PC-9 (cell line): ENCODE measurements around the gene XIRP1. TPM values are rescaled to one million over a fixed set of nuclear protein-coding genes. Genes with fewer than 3 reads are reported as not detected.

ENCODE experiments used
- BruUV-seq: library from RNA; stranded (reverse); fragments of 400-500 nt; replicated peaks from 2 replicates; lab custom pipeline; 2021; lab: Mats Ljungman, UMichigan
- CTCF ChIA-PET: fragments of 300-600 bp; sonication (Branson Sonifier 250); formaldehyde crosslinking; loops from one replicate; lab custom pipeline; 2022; ENCODE audit warnings: antibody characterized with exemption; lab: Charles Lee
- POLR2A ChIA-PET: fragments of 300-600 bp; sonication (Branson Sonifier 250); formaldehyde crosslinking; loops from one replicate; lab custom pipeline; 2022; ENCODE audit warnings: antibody characterized with exemption; ENCODE audit not compliant: unreplicated experiment; lab: Charles Lee
- DNase-seq, 2 experiments: peaks; one replicate each; pipeline versions ENCODE4 v3.0.0 to v3.0.0-alpha.2; 2015 to 2022; ENCODE audit warnings: mixed read lengths in 1 of 2
- H2AFZ ChIP-seq: fragments of 200-600 bp; sonication (generic); 2 replicates; pipeline ENCODE4 v1.8.1; 2017; ENCODE audit warnings: antibody characterized with exemption
- H3F3A ChIP-seq: fragments of 200-600 bp; sonication (generic); 2 replicates; pipeline ENCODE4 v1.8.1; 2017; ENCODE audit warnings: antibody characterized with exemption, mild to moderate bottlenecking, low read depth; ENCODE audit not compliant: insufficient read depth
- H3K27ac ChIP-seq: fragments of 200-600 bp; sonication (generic); 2 replicates; pipeline ENCODE4 v1.6.1; 2016; ENCODE audit warnings: mixed run types
- H3K27me3 ChIP-seq: fragments of 200-600 bp; sonication (generic); 2 replicates; pipeline ENCODE4 v1.6.1; 2016; ENCODE audit warnings: low read depth, mixed run types; ENCODE audit not compliant: insufficient read depth
- H3K36me3 ChIP-seq: fragments of 200-600 bp; sonication (generic); 2 replicates; pipeline ENCODE4 v1.6.1; 2016; ENCODE audit warnings: low read depth, mixed run types
- H3K4me1 ChIP-seq: fragments of 200-600 bp; sonication (generic); replicated peaks from 2 replicates; pipeline ENCODE4 v1.6.1; 2016; ENCODE audit warnings: mixed run types; ENCODE audit not compliant: insufficient read depth
- H3K4me2 ChIP-seq: fragments of 200-600 bp; sonication (generic); 2 replicates; pipeline ENCODE4 v1.6.1; 2017; ENCODE audit warnings: mixed run types
- H3K4me3 ChIP-seq: fragments of 200-600 bp; sonication (generic); 2 replicates; pipeline ENCODE4 v1.6.1; 2016; ENCODE audit warnings: mixed run types
- H3K79me2 ChIP-seq: fragments of 200-600 bp; sonication (generic); 2 replicates; pipeline ENCODE4 v1.6.1; 2017; ENCODE audit warnings: low read depth, mixed run types
- H3K9me2 ChIP-seq: fragments of 200-600 bp; sonication (generic); 2 replicates; pipeline ENCODE4 v1.8.1; 2017; ENCODE audit warnings: mild to moderate bottlenecking; ENCODE audit not compliant: insufficient read depth
- H3K9me3 ChIP-seq: fragments of 200-600 bp; sonication (generic); 2 replicates; pipeline ENCODE4 v1.8.1; 2016; ENCODE audit warnings: low read depth; ENCODE audit not compliant: insufficient read depth
- H4K20me1 ChIP-seq: fragments of 200-600 bp; sonication (generic); 2 replicates; pipeline ENCODE4 v1.8.1; 2017; ENCODE audit not compliant: insufficient read depth
- EZH2 ChIP-seq: fragments of 200-600 bp; sonication (generic); IDR thresholded peaks from 2 replicates; pipeline ENCODE4 v1.8.0; 2017; ENCODE audit warnings: antibody characterized with exemption, low read depth
- intact Hi-C: fragments of 100-400 bp; cut with micrococcal nuclease; formaldehyde crosslinking; loops from one replicate; pipeline ENCODE4 v1.10.0; 2022; ENCODE audit not compliant: unreplicated experiment
- total RNA-seq: library from RNA; stranded (reverse); gene quantifications from 2 replicates; pipeline ENCODE4 v1.2.3, GENCODE V29; 2021
- TF ChIP-seq, protein P1 (sequence below): fragments of 200-600 bp; sonication (generic); conservative IDR thresholded peaks from 2 replicates; pipeline ENCODE4 v1.6.1; 2017; ENCODE audit warnings: mixed run types, antibody characterized with exemption, mild to moderate bottlenecking, moderate library complexity

Gene XIRP1
- total RNA-seq, 1 experiment from 2014 or later, result not detected

- no peak overlapping the region for H3K27ac ChIP-seq
- H3K4me2 ChIP-seq, result no peak overlapping the region
- no peaks in the 10 kb centered on the region for H3F3A ChIP-seq
- intact Hi-C loops, result no loop called here
- no peaks in the 10 kb centered on the region for H3K79me2 ChIP-seq
- H3K4me3 ChIP-seq, result no peak overlapping the region
- H3K9me2 ChIP-seq, result no peaks in the 10 kb centered on the region; the same call in 1 of the 2 replicates
- H3K4me1 ChIP-seq, result no peaks in the 10 kb centered on the region
- no peak overlapping the region for H2AFZ ChIP-seq
- no TSS peak for BruUV-seq
- TF ChIP-seq EZH2, result no peak
- TF ChIP-seq, protein P1, sequence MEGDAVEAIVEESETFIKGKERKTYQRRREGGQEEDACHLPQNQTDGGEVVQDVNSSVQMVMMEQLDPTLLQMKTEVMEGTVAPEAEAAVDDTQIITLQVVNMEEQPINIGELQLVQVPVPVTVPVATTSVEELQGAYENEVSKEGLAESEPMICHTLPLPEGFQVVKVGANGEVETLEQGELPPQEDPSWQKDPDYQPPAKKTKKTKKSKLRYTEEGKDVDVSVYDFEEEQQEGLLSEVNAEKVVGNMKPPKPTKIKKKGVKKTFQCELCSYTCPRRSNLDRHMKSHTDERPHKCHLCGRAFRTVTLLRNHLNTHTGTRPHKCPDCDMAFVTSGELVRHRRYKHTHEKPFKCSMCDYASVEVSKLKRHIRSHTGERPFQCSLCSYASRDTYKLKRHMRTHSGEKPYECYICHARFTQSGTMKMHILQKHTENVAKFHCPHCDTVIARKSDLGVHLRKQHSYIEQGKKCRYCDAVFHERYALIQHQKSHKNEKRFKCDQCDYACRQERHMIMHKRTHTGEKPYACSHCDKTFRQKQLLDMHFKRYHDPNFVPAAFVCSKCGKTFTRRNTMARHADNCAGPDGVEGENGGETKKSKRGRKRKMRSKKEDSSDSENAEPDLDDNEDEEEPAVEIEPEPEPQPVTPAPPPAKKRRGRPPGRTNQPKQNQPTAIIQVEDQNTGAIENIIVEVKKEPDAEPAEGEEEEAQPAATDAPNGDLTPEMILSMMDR, result no peak
- no peaks in the 10 kb centered on the region for H4K20me1 ChIP-seq
- peaks cover 28% of the 10 kb centered on the region for H3K27me3 ChIP-seq
- no peaks in the 10 kb centered on the region for H3K36me3 ChIP-seq
- CTCF ChIA-PET, result no interaction called here
- no peak for DNase-seq
- POLR2A ChIA-PET, result no interaction called here
- no peaks in the 10 kb centered on the region for H3K9me3 ChIP-seq
These were observed 33.8 kb upstream of the XIRP1 start for GRCh38 chr3:39226106-39226741.

- POLR2A ChIA-PET, result no interaction called here
- no peak overlapping the region for H2AFZ ChIP-seq
- H3F3A ChIP-seq, result no peaks in the 10 kb centered on the region
- DNase-seq, result no peak
- CTCF ChIA-PET, result no interaction called here
- intact Hi-C loops, result no loop called here
- H3K9me2 ChIP-seq, result no peaks in the 10 kb centered on the region; the same call in 1 of the 2 replicates
- peaks cover 22% of the 10 kb centered on the region for H3K27me3 ChIP-seq
- H3K4me3 ChIP-seq, result no peak overlapping the region
- BruUV-seq, result no TSS peak
- no peaks in the 10 kb centered on the region for H4K20me1 ChIP-seq
- H3K27ac ChIP-seq, result no peak overlapping the region
- no peak overlapping the region for H3K4me2 ChIP-seq
- TF ChIP-seq, protein P1, result no peak
- no peaks in the 10 kb centered on the region for H3K4me1 ChIP-seq
- H3K79me2 ChIP-seq, result no peaks in the 10 kb centered on the region
- no peaks in the 10 kb centered on the region for H3K36me3 ChIP-seq
- H3K9me3 ChIP-seq, result no peaks in the 10 kb centered on the region
These were observed 31.9 kb upstream of the XIRP1 start for GRCh38 chr3:39224288-39224687.

DNA sequence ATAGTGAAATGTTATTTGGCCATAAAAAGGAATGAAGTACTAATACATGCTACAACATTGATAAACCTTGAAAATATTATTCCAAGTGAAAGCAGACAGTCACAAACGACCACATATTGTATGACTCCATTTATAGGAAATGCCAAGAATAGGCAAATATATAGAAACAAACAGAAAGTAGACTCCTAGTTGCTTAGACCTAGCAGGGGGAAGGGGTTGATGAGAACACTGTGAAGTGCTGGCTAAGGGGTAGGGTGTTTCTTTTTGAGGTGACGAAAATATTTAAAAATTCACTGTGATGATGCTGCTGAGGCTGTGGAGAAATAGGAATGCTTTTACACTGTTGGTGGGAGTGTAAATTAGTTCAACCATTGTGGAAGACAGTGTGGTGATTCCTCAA, 30.5 kb upstream of the XIRP1 start:
- Histone ChIP-seq H3K4me1 (no peaks in the 10 kb centered on the region), H3K4me2 (no peak overlapping the region), H3K27me3 (peaks cover 17% of the 10 kb centered on the region), H3K9me2 (no peaks in the 10 kb centered on the region; the same call in 1 of the 2 replicates), H3K36me3 (no peaks in the 10 kb centered on the region), H3K9me3 (no peaks in the 10 kb centered on the region), H4K20me1 (no peaks in the 10 kb centered on the region), H3K27ac (no peak overlapping the region), H2AFZ (no peak overlapping the region), H3K79me2 (no peaks in the 10 kb centered on the region), H3K4me3 (no peak overlapping the region), H3F3A (no peaks in the 10 kb centered on the region)
- TF ChIP-seq EZH2, result no peak
- TF ChIP-seq, protein P1, result no peak
- no TSS peak for BruUV-seq
- no peak for DNase-seq
- POLR2A ChIA-PET, result no interaction called here
- CTCF ChIA-PET, result no interaction called here
- intact Hi-C loops, result no loop called here
